Activated T-cell treated with anti-CD3 and anti-CD28 coated beads, Interleukin-2, amount 50 U/mL, for 4 hours (primary cell): ENCODE results near the gene FGG. TPM values are rescaled to one million over a fixed set of nuclear protein-coding genes. Genes with fewer than 3 reads are reported as not detected.
A peak's percentile ranks its signal among the peaks of the same experiment; 100 is the strongest.

ENCODE experiments used
- ATAC-seq, 2 donors: fragments of 200-7000 bp; cut with Tn5 transposase; one replicate each; pipeline ENCODE4 v1.10.0; 2021
- DNase-seq: peaks from one replicate; pipeline ENCODE4 v3.0.0-alpha.2; 2020
- H3K27me3 Mint-ChIP-seq: one replicate; pipeline ENCODE4 v1.8.0; 2021; ENCODE audit warnings: low read depth, mixed read lengths
- H3K36me3 Mint-ChIP-seq: one replicate; pipeline ENCODE4 v1.8.0; 2022; ENCODE audit warnings: mixed read lengths; ENCODE audit not compliant: insufficient read depth
- H3K4me1 Mint-ChIP-seq: one replicate; pipeline ENCODE4 v1.8.0; 2021; ENCODE audit warnings: low read depth, mixed read lengths
- H3K4me3 Mint-ChIP-seq: one replicate; pipeline ENCODE4 v1.8.0; 2021; ENCODE audit warnings: mild to moderate bottlenecking, moderate library complexity, mixed read lengths
- H3K9me3 Mint-ChIP-seq: one replicate; pipeline ENCODE4 v1.8.0; 2021; ENCODE audit warnings: mixed read lengths
- total RNA-seq, 3 donors: library from RNA; stranded (reverse); gene quantifications; one replicate each; pipeline ENCODE4 v1.2.1, GENCODE V29; 2021

FGG gene
- total RNA-seq, 3 donors from 2014 or later = 0.92 to 2.0 (median 1.8) TPM

GRCh38 chr4:154562697-154563254 lies 49.7 kb downstream of the FGG start, which contains the start of gene FGB:
TSS of gene FGB (plus strand) at chr4:154563011. CDS start at chr4:154563019, 8 bp downstream.
- Mint-ChIP-seq H3K4me3 (no peak within 1 kb of the TSS), H3K36me3 (no peaks in the 10 kb centered on the region), H3K27me3 (peaks cover 3% of the 10 kb centered on the region), H3K9me3 (no peaks in the 10 kb centered on the region), H3K4me1 (no peaks in the 10 kb centered on the region)
- no peak for DNase-seq
- ATAC-seq = no peak

- H3K27me3 Mint-ChIP-seq = peaks cover 3% of the 10 kb centered on the region
- no peak overlapping the region for H3K4me3 Mint-ChIP-seq
Measured at GRCh38 chr4:154560824-154561231, 51.6 kb downstream of the FGG start.

GRCh38 chr4:154560419-154560801 lies 52.0 kb downstream of the FGG start:
- no peak for DNase-seq
- Mint-ChIP-seq H3K4me3 (no peak overlapping the region), H3K36me3 (no peaks in the 10 kb centered on the region), H3K4me1 (no peaks in the 10 kb centered on the region), H3K9me3 (no peaks in the 10 kb centered on the region), H3K27me3 (peaks cover 3% of the 10 kb centered on the region)
- peak in 1 of 2 donors; percentile 34 for ATAC-seq

More at GRCh38 chr4:154560824-154561231, 51.6 kb downstream of the FGG start:
- ATAC-seq = no peak
- no peaks in the 10 kb centered on the region for H3K36me3 Mint-ChIP-seq
- H3K4me1 Mint-ChIP-seq = no peaks in the 10 kb centered on the region
- H3K9me3 Mint-ChIP-seq = no peaks in the 10 kb centered on the region
- no peak for DNase-seq

- no peaks in the 10 kb centered on the region for H3K4me1 Mint-ChIP-seq
- no peaks in the 10 kb centered on the region for H3K36me3 Mint-ChIP-seq
- DNase-seq (no peak), ATAC-seq (no peak)
- no peak overlapping the region for H3K4me3 Mint-ChIP-seq
- peaks cover 3% of the 10 kb centered on the region for H3K27me3 Mint-ChIP-seq
- no peaks in the 10 kb centered on the region for H3K9me3 Mint-ChIP-seq
Measured at GRCh38 chr4:154559494-154560418, 52.7 kb downstream of the FGG start.

GRCh38 chr4:154559141-154559493 lies 53.3 kb downstream of the FGG start:
- Mint-ChIP-seq H3K4me3 (no peak overlapping the region), H3K9me3 (no peaks in the 10 kb centered on the region)

More at GRCh38 chr4:154559141-154559493, 53.3 kb downstream of the FGG start:
- no peaks in the 10 kb centered on the region for H3K4me1 Mint-ChIP-seq
- no peaks in the 10 kb centered on the region for H3K36me3 Mint-ChIP-seq
- no peak for ATAC-seq
- no peak for DNase-seq
- H3K27me3 Mint-ChIP-seq = peaks cover 3% of the 10 kb centered on the region

Other genes starting within 250 kb of the FGG start
- under 1 TPM in 1 of 3 donors, not detected in 2; under 0.01 TPM for gene DCHS2, start 120.9 kb downstream of the FGG start, total RNA-seq
- gene PLRG1, start 62.3 kb downstream of the FGG start, total RNA-seq = 100 to 1,000 TPM; 122 to 135 (median 133) TPM
- 1 to 10 TPM; 1.6 to 1.9 (median 1.7) TPM for gene FGB, start 49.6 kb downstream of the FGG start, total RNA-seq
- gene FGA, start 21.9 kb downstream of the FGG start, total RNA-seq = 1 to 10 TPM; 2.1 to 4.1 (median 3.3) TPM
- not detected for gene LRAT, start 131.3 kb upstream of the FGG start, total RNA-seq
- not detected for gene RBM46, start 168.6 kb upstream of the FGG start, total RNA-seq